Kidney (tissue), 14 donors: ENCODE data around the gene CDK13. TPM values are rescaled to one million over a fixed set of nuclear protein-coding genes. Genes with fewer than 3 reads are reported as not detected.

ENCODE experiments used
- DNase-seq, 5 donors: peaks; one replicate each; pipeline ENCODE4 v3.0.0-alpha.2; 2013 to 2020
- FAIRE-seq: peaks from 2 replicates; lab custom pipeline; 2012; peaks lifted over from hg19 to GRCh38; lab: Jason Lieb, UNC
- H3K27ac ChIP-seq, 2 donors: one replicate each; pipeline ENCODE4 v1.7.0; 2013; ENCODE audit warnings: low read depth in 2 of 2, low read length in 2 of 2, inconsistent platforms in 1 of 2
- H3K27me3 ChIP-seq: one replicate; pipeline ENCODE4 v1.7.1; 2013; ENCODE audit warnings: low read length, inconsistent platforms; ENCODE audit not compliant: control insufficient read depth, insufficient read depth
- H3K36me3 ChIP-seq, 3 donors: one replicate each; pipeline versions ENCODE4 v1.7.0 to v1.7.1; 2013; ENCODE audit warnings: low read length in 3 of 3, control low read depth in 1 of 3, inconsistent platforms in 1 of 3; ENCODE audit not compliant: insufficient read depth in 3 of 3, control insufficient read depth in 2 of 3
- H3K4me1 ChIP-seq, 3 donors: one replicate each; pipeline versions ENCODE4 v1.7.0 to v1.7.1; 2013; ENCODE audit warnings: low read length in 3 of 3, inconsistent platforms in 1 of 3, low read depth in 1 of 3; ENCODE audit not compliant: control insufficient read depth in 2 of 3, insufficient read depth in 2 of 3
- H3K4me3 ChIP-seq, 3 donors: one replicate each; pipeline versions ENCODE4 v1.7.0 to v1.8.1; 2013; ENCODE audit warnings: low read length in 3 of 3, control low read depth in 1 of 3, inconsistent platforms in 1 of 3
- H3K9ac ChIP-seq, 3 donors: one replicate each; pipeline versions ENCODE4 v1.7.0 to v1.7.1; 2013; ENCODE audit warnings: low read length in 3 of 3, control low read depth in 1 of 3, inconsistent platforms in 1 of 3
- H3K9me3 ChIP-seq, 3 donors: one replicate each; pipeline versions ENCODE4 v1.7.0 to v1.7.1; 2013; ENCODE audit warnings: low read length in 3 of 3, control low read depth in 1 of 3, inconsistent platforms in 1 of 3; ENCODE audit not compliant: control insufficient read depth in 2 of 3, insufficient read depth in 1 of 3
- CTCF ChIP-seq: IDR thresholded peaks from 3 replicates; pipeline ENCODE4 v1.5.1; 2012; ENCODE audit warnings: mild to moderate bottlenecking, moderate library complexity, borderline replicate concordance; ENCODE audit not compliant: insufficient read depth; ENCODE audit errors: extremely low read depth
- intact Hi-C: fragments of 100-400 bp; cut with DNase I; formaldehyde crosslinking; loops from one replicate; pipeline ENCODE4 v1.11.1; 2022
- polyA plus RNA-seq: library from polyadenylated mRNA; stranded (reverse); fragments of 350-450 nt; fragmentation: Illumina TruSeq; extraction: RNeasy Lipid Tissue Mini Kit (QIAGEN cat#74804); gene quantifications from one replicate; pipeline ENCODE4 v1.2.3, GENCODE V29; 2014; ENCODE audit warnings: low read depth, low replicate concordance; ENCODE audit not compliant: insufficient read depth
- total RNA-seq: library from RNA; stranded (reverse); fragmentation: NEBNext Ultra II Directional; extraction: Animal tissue kit (Norgen Biotek cat#: 25700); gene quantifications from one replicate; pipeline ENCODE4 v1.2.1, GENCODE V29; 2021
- donor health status: control.
- donor health status: control.
- donor health status: control.
- donor health status: control.
- donor health status: control.
- donor health status: DM: yes; HTN: yes; CAD: no.
- donor health status: Normal renal cell carcinoma (clear cell type).

CDK13 gene
- total and polyA plus RNA-seq, 2 donors from 2014 or later: 15.5 to 50.9 TPM

DNA sequence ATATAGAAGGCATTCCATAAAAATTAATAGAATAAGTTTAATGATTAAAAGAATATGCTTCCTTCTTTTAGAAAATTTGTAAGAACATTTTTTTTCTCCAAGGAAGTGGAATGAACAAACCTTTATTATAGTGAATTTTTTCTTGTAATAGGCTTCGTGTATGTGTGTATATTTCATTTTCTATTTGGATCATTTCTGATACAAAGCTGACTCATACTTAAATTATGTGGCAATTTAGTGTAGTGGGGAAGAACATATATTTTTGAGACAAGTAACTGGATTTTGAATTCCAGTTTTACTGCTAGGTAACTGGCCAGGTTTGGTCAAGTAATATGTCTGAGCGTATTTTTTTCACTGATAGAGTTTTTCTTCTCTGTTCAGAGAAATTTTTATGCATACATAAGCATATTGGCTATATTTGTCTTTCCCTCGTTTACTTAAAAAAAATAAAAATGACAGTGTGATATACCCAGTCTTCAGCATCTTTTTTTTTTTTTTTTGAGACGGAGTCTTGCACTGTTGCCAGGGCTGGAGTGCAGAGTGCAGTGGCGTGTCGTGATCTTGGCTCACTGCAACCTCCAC, 50.8 kb downstream of the CDK13 start:
- Histone ChIP-seq H3K27me3 (no peaks in the 10 kb centered on the region), H3K4me3 (no peak overlapping the region), H3K4me1 (no peaks in the 10 kb centered on the region), H3K36me3 (peaks cover 0 to 2% (median 0%) of the 10 kb centered on the region in 3 donors), H3K9ac (no peak overlapping the region), H3K27ac (no peak overlapping the region), H3K9me3 (no peaks in the 10 kb centered on the region)
- no peak for FAIRE-seq
- DNase-seq: no peak
- TF ChIP-seq CTCF: no peak
- intact Hi-C loops: no loop called here

- Histone ChIP-seq H3K36me3 (peaks cover 0 to 2% (median 0%) of the 10 kb centered on the region in 3 donors), H3K4me3 (no peak overlapping the region), H3K9me3 (no peaks in the 10 kb centered on the region), H3K9ac (no peak overlapping the region), H3K27ac (no peak overlapping the region), H3K4me1 (no peaks in the 10 kb centered on the region), H3K27me3 (no peaks in the 10 kb centered on the region)
- FAIRE-seq: peak; percentile 41
- TF ChIP-seq CTCF: no peak
- no peak for DNase-seq
- intact Hi-C loops: no loop called here
Observed at GRCh38 chr7:40001649-40002048, 51.6 kb downstream of the CDK13 start.

DNA sequence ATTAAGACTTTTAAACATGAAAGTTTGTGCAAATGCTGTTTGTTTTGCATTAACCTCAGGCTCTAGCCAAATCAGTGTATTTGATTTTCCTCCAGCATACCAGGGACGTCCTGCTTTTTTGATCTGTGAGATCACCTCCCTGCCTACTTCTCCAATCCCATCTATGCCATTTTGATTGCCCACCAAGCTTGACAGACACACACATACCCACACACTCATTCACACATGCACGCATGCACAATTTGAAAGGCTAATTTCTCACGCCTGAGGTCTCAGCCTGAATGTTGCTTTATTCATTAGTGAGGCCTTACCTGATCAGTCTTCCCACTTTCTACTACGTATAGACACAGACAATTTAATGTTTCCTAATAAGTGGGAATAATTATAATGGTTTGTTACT, 53.5 kb downstream of the CDK13 start:
- Histone ChIP-seq H3K27ac (no peak overlapping the region), H3K4me3 (no peak overlapping the region), H3K27me3 (no peaks in the 10 kb centered on the region), H3K36me3 (peaks cover 0 to 2% (median 0%) of the 10 kb centered on the region in 3 donors), H3K4me1 (peaks cover 0 to 9% (median 5%) of the 10 kb centered on the region in 3 donors), H3K9me3 (no peaks in the 10 kb centered on the region), H3K9ac (no peak overlapping the region)
- DNase-seq (no peak), FAIRE-seq (no peak)
- intact Hi-C loops: no loop called here
- TF ChIP-seq CTCF: no peak

- Histone ChIP-seq H3K9me3 (no peaks in the 10 kb centered on the region), H3K4me1 (peaks cover 0 to 13% (median 5%) of the 10 kb centered on the region in 3 donors), H3K9ac (no peak overlapping the region), H3K4me3 (no peak overlapping the region), H3K36me3 (peaks cover 0 to 2% (median 0%) of the 10 kb centered on the region in 3 donors), H3K27ac (no peak overlapping the region), H3K27me3 (no peaks in the 10 kb centered on the region)
- TF ChIP-seq CTCF: no peak
- FAIRE-seq: peak; percentile 8
- intact Hi-C loops: no loop called here
- DNase-seq: peak in 2 of 5 donors; percentile 17 to 24
Observed at GRCh38 chr7:40008223-40008815, 58.3 kb downstream of the CDK13 start.
